ENCODE results near the gene KRT8.
"Not testable (repeated sequence)": the region's sequence is repeated elsewhere in the genome, so short reads cannot be mapped to it uniquely, and the experiment has no call there.

The KRT8 gene

GRCh38 chr12:52904509-52905300 lies at the start of gene KRT8:
Gene KRT8, minus strand, starts transcription at chr12:52905076. Its CDS starts 95 bp downstream, at chr12:52904981.
- DNase-seq (ENCODE audit: low read depth); H3K4me3 ChIP-seq (ENCODE audit: low read depth, low read length): not testable (repeated sequence)

GRCh38 chr12:52953181-52953841 lies 48.4 kb upstream of the KRT8 start:
- no peak overlapping the region for H3K4me3 ChIP-seq (ENCODE audit: low read depth, low read length)
- no peak for TF ChIP-seq CTCF (IDR thresholded peaks at IDR 0.05; ENCODE audit: insufficient read depth, low read depth, low read length, missing control alignments)
- no peak for DNase-seq (ENCODE audit: low read depth)

GRCh38 chr12:52952076-52952801 lies 47.4 kb upstream of the KRT8 start:
- DNase-seq (ENCODE audit: low read depth): no peak
- peak; percentile 10 for TF ChIP-seq CTCF (IDR thresholded peaks at IDR 0.05; ENCODE audit: insufficient read depth, low read depth, low read length, missing control alignments)
- no peak overlapping the region for H3K4me3 ChIP-seq (ENCODE audit: low read depth, low read length)

- DNase-seq (ENCODE audit: low read depth): no peak
- no peak for TF ChIP-seq CTCF (IDR thresholded peaks at IDR 0.05; ENCODE audit: insufficient read depth, low read depth, low read length, missing control alignments)
- H3K4me3 ChIP-seq (ENCODE audit: low read depth, low read length): no peak overlapping the region
Observed at GRCh38 chr12:52951640-52952039, 46.8 kb upstream of the KRT8 start.

GRCh38 chr12:52951126-52951525 lies 46.2 kb upstream of the KRT8 start:
- no peak for DNase-seq (ENCODE audit: low read depth)
- no peak overlapping the region for H3K4me3 ChIP-seq (ENCODE audit: low read depth, low read length)
- no peak for TF ChIP-seq CTCF (IDR thresholded peaks at IDR 0.05; ENCODE audit: insufficient read depth, low read depth, low read length, missing control alignments)

GRCh38 chr12:52950553-52950952 lies 45.7 kb upstream of the KRT8 start:
- H3K4me3 ChIP-seq (ENCODE audit: low read depth, low read length): no peak overlapping the region
- no peak for DNase-seq (ENCODE audit: low read depth)

More at GRCh38 chr12:52950553-52950952, 45.7 kb upstream of the KRT8 start:
- no peak for TF ChIP-seq CTCF (IDR thresholded peaks at IDR 0.05; ENCODE audit: insufficient read depth, low read depth, low read length, missing control alignments)
